Suprapubic skin (tissue), 4 donors: ENCODE results near the gene RIMS1. TPM values are rescaled to one million over a fixed set of nuclear protein-coding genes. Genes with fewer than 3 reads are reported as not detected.

Experiments
- DNase-seq, 2 donors: peaks; one replicate each; pipeline ENCODE4 v3.0.0-alpha.2; 2019; ENCODE audit warnings: low spot score in 2 of 2
- H3K27ac ChIP-seq: fragments of 200-600 bp; sonication (generic); one replicate; pipeline ENCODE4 v1.5.1; 2019
- H3K27me3 ChIP-seq: fragments of 200-600 bp; sonication (generic); one replicate; pipeline ENCODE4 v1.5.1; 2019
- H3K36me3 ChIP-seq: fragments of 200-600 bp; sonication (generic); one replicate; pipeline ENCODE4 v1.5.1; 2019
- H3K4me1 ChIP-seq: fragments of 200-600 bp; sonication (generic); one replicate; pipeline ENCODE4 v1.5.1; 2019
- H3K4me3 ChIP-seq: fragments of 200-600 bp; sonication (generic); one replicate; pipeline ENCODE4 v1.5.1; 2019; ENCODE audit warnings: mild to moderate bottlenecking
- H3K9me3 ChIP-seq: fragments of 200-600 bp; sonication (generic); one replicate; pipeline ENCODE4 v1.5.1; 2019
- EP300 ChIP-seq: sonication (generic); formaldehyde crosslinking; IDR thresholded peaks from one replicate; pipeline ENCODE4 v1.6.1; 2017; ENCODE audit warnings: antibody characterized with exemption
- POLR2A ChIP-seq, 2 donors: fragments of 450-650 bp; IDR thresholded peaks; one replicate each; pipeline ENCODE4 v1.6.1; 2017; ENCODE audit warnings: antibody characterized with exemption in 2 of 2, mild to moderate bottlenecking in 2 of 2, moderate library complexity in 2 of 2
- POLR2AphosphoS5 ChIP-seq, 3 donors: sonication (generic); formaldehyde crosslinking; IDR thresholded peaks; one replicate each; pipeline ENCODE4 v1.6.1; 2017; ENCODE audit warnings: antibody characterized with exemption in 3 of 3
- WGBS: methylation state at CpG from one replicate; pipeline ENCODE4 v1.1.5; 2018; 5-methylcytosine and 5-hydroxymethylcytosine counted together
- total RNA-seq, 4 donors: library from RNA; depleted of rRNA; stranded (reverse); fragments of >200 nt; gene quantifications; one replicate each; pipeline ENCODE4 v1.1.0, GENCODE V29; 2016
- TF ChIP-seq, protein P1 (sequence below), 2 donors: fragments of 200-600 bp in 1 of 2; fragments of 450-650 bp in 1 of 2; sonication (generic) in 1 of 2; IDR thresholded peaks; one replicate each; pipeline ENCODE4 v1.5.1; 2016 to 2019; ENCODE audit warnings: antibody characterized with exemption in 2 of 2, mild to moderate bottlenecking in 1 of 2, moderate library complexity in 1 of 2

The RIMS1 gene
- total RNA-seq, 4 donors from 2014 or later: 2.9 to 9.7 (median 4.5) TPM

DNA sequence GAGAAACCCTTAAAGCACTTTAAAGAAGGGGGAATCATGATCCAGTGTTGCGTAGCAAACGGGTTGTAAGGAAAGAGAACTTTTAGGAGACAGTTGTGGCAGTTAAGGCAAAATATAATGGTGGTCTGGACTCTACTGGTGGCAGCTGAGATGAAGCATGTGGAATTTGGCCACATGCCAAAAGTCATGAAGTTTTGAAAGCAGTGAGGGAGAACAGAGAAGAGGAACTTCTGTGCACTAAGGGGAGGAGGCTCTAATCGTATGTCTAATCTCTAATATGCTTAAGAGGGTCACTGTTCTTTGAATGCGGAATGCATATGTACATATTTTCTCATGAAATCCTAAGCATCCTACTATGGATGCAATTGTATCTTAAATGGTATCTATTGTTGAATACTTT, 91.5 kb downstream of the RIMS1 start:
- no peak overlapping the region for H3K27ac ChIP-seq
- no peak for DNase-seq
- 73% methylated on average over 4 of the region's 4 CpGs for WGBS
- no peaks in the 10 kb centered on the region for H3K4me1 ChIP-seq
- TF ChIP-seq EP300 (no peak), POLR2AphosphoS5 (IDR thresholded peaks at IDR 0.05) (no peak), POLR2A (IDR thresholded peaks at IDR 0.05) (no peak)
- TF ChIP-seq, protein P1, sequence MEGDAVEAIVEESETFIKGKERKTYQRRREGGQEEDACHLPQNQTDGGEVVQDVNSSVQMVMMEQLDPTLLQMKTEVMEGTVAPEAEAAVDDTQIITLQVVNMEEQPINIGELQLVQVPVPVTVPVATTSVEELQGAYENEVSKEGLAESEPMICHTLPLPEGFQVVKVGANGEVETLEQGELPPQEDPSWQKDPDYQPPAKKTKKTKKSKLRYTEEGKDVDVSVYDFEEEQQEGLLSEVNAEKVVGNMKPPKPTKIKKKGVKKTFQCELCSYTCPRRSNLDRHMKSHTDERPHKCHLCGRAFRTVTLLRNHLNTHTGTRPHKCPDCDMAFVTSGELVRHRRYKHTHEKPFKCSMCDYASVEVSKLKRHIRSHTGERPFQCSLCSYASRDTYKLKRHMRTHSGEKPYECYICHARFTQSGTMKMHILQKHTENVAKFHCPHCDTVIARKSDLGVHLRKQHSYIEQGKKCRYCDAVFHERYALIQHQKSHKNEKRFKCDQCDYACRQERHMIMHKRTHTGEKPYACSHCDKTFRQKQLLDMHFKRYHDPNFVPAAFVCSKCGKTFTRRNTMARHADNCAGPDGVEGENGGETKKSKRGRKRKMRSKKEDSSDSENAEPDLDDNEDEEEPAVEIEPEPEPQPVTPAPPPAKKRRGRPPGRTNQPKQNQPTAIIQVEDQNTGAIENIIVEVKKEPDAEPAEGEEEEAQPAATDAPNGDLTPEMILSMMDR (IDR thresholded peaks at IDR 0.05): no peak
- no peaks in the 10 kb centered on the region for H3K36me3 ChIP-seq
- H3K4me3 ChIP-seq: no peak overlapping the region
- H3K9me3 ChIP-seq: no peaks in the 10 kb centered on the region
- no peaks in the 10 kb centered on the region for H3K27me3 ChIP-seq

GRCh38 chr6:71979911-71980310, 93.6 kb downstream of the RIMS1 start:
- Histone ChIP-seq H3K27ac (no peak overlapping the region), H3K27me3 (no peaks in the 10 kb centered on the region), H3K4me1 (no peaks in the 10 kb centered on the region), H3K9me3 (no peaks in the 10 kb centered on the region), H3K4me3 (no peak overlapping the region), H3K36me3 (no peaks in the 10 kb centered on the region)
- no peak for TF ChIP-seq POLR2AphosphoS5 (IDR thresholded peaks at IDR 0.05)
- no peak for TF ChIP-seq POLR2A (IDR thresholded peaks at IDR 0.05)
- no peak for TF ChIP-seq EP300
- TF ChIP-seq, protein P1 (IDR thresholded peaks at IDR 0.05): no peak
- DNase-seq: no peak
- WGBS: 70% methylated on average over 2 of the region's 2 CpGs

- H3K9me3 ChIP-seq: no peaks in the 10 kb centered on the region
- H3K27ac ChIP-seq: no peak overlapping the region
- H3K27me3 ChIP-seq: no peaks in the 10 kb centered on the region
- no peak for DNase-seq
- TF ChIP-seq POLR2A (IDR thresholded peaks at IDR 0.05) (no peak), EP300 (no peak), POLR2AphosphoS5 (IDR thresholded peaks at IDR 0.05) (no peak)
- TF ChIP-seq, protein P1 (IDR thresholded peaks at IDR 0.05): no peak
- no peak overlapping the region for H3K4me3 ChIP-seq
- H3K36me3 ChIP-seq: no peaks in the 10 kb centered on the region
- 50% methylated on average over 1 of the region's 1 CpG for WGBS
- H3K4me1 ChIP-seq: no peaks in the 10 kb centered on the region
These were observed 96.0 kb downstream of the RIMS1 start for GRCh38 chr6:71982389-71982788.

- no peaks in the 10 kb centered on the region for H3K9me3 ChIP-seq
- no peaks in the 10 kb centered on the region for H3K4me1 ChIP-seq
- WGBS: 88% methylated on average over 1 of the region's 1 CpG
- TF ChIP-seq, protein P1 (IDR thresholded peaks at IDR 0.05): no peak
- TF ChIP-seq EP300: no peak
- TF ChIP-seq POLR2A (IDR thresholded peaks at IDR 0.05): no peak
- TF ChIP-seq POLR2AphosphoS5 (IDR thresholded peaks at IDR 0.05): no peak
- H3K4me3 ChIP-seq: no peak overlapping the region
- DNase-seq: no peak
- H3K27ac ChIP-seq: no peak overlapping the region
- no peaks in the 10 kb centered on the region for H3K27me3 ChIP-seq
- H3K36me3 ChIP-seq: no peaks in the 10 kb centered on the region
These were observed 96.8 kb downstream of the RIMS1 start for GRCh38 chr6:71983131-71983530.

GRCh38 chr6:71994705-71995271, 108.4 kb downstream of the RIMS1 start:
- TF ChIP-seq, protein P1 (IDR thresholded peaks at IDR 0.05): no peak
- no peak for TF ChIP-seq POLR2AphosphoS5 (IDR thresholded peaks at IDR 0.05)
- TF ChIP-seq EP300: no peak
- no peak for TF ChIP-seq POLR2A (IDR thresholded peaks at IDR 0.05)
- no peak overlapping the region for H3K27ac ChIP-seq
- no peaks in the 10 kb centered on the region for H3K9me3 ChIP-seq
- no peaks in the 10 kb centered on the region for H3K4me1 ChIP-seq
- 54% methylated on average over 1 of the region's 1 CpG for WGBS
- H3K4me3 ChIP-seq: no peak overlapping the region
- H3K36me3 ChIP-seq: no peaks in the 10 kb centered on the region
- H3K27me3 ChIP-seq: no peaks in the 10 kb centered on the region
- no peak for DNase-seq
